Endothelial cell (in vitro differentiated cells): ENCODE measurements around the gene JSRP1. TPM values are rescaled to one million over a fixed set of nuclear protein-coding genes. Genes with fewer than 3 reads are reported as not detected.

Source experiments
- DNase-seq: peaks from one replicate; pipeline ENCODE4 v3.0.0; 2021; ENCODE audit warnings: low spot score
- H3K27ac Mint-ChIP-seq: one replicate; pipeline ENCODE4 v1.8.0; 2021; ENCODE audit warnings: mixed read lengths, inconsistent platforms; ENCODE audit not compliant: unreplicated experiment
- H3K27me3 Mint-ChIP-seq: one replicate; pipeline ENCODE4 v1.8.0; 2021; ENCODE audit warnings: mild to moderate bottlenecking, moderate library complexity, mixed read lengths, inconsistent platforms; ENCODE audit not compliant: unreplicated experiment
- H3K36me3 Mint-ChIP-seq: one replicate; pipeline ENCODE4 v1.8.0; 2021; ENCODE audit warnings: mild to moderate bottlenecking, low read depth, mixed read lengths, inconsistent platforms; ENCODE audit not compliant: unreplicated experiment
- H3K4me1 Mint-ChIP-seq: one replicate; pipeline ENCODE4 v1.8.0; 2021; ENCODE audit warnings: mild to moderate bottlenecking, mixed read lengths, inconsistent platforms; ENCODE audit not compliant: unreplicated experiment
- H3K4me3 Mint-ChIP-seq: one replicate; pipeline ENCODE4 v1.8.0; 2021; ENCODE audit warnings: mild to moderate bottlenecking, mixed read lengths, inconsistent platforms; ENCODE audit not compliant: unreplicated experiment
- H3K9me3 Mint-ChIP-seq: one replicate; pipeline ENCODE4 v1.8.0; 2021; ENCODE audit warnings: mixed read lengths, inconsistent platforms; ENCODE audit not compliant: unreplicated experiment
- CTCF ChIP-seq: fragments of 200-600 bp; sonication (generic); IDR thresholded peaks from one replicate; pipeline ENCODE4 v1.5.0; 2021; ENCODE audit warnings: antibody characterized with exemption; ENCODE audit not compliant: unreplicated experiment
- total RNA-seq: library from RNA; stranded (reverse); fragmentation: NEBNext Ultra II Directional; extraction: Animal tissue kit (Norgen Biotek cat#: 25700); gene quantifications from one replicate; pipeline ENCODE4 v1.2.1, GENCODE V29; 2021; ENCODE audit not compliant: unreplicated experiment

JSRP1 gene
- total RNA-seq, 1 donor from 2014 or later: not detected

GRCh38 chr19:2290441-2291184, 34.4 kb upstream of the JSRP1 start:
- peaks cover 11% of the 10 kb centered on the region for H3K27me3 Mint-ChIP-seq
- H3K9me3 Mint-ChIP-seq: no peaks in the 10 kb centered on the region
- TF ChIP-seq CTCF: no peak
- H3K27ac Mint-ChIP-seq: no peak overlapping the region
- no peak for DNase-seq
- H3K4me1 Mint-ChIP-seq: peaks cover 7% of the 10 kb centered on the region
- no peak overlapping the region for H3K4me3 Mint-ChIP-seq
- no peaks in the 10 kb centered on the region for H3K36me3 Mint-ChIP-seq

- no peak for DNase-seq
- Mint-ChIP-seq H3K4me3 (no peak overlapping the region), H3K27me3 (peaks cover 11% of the 10 kb centered on the region), H3K36me3 (no peaks in the 10 kb centered on the region), H3K27ac (no peak overlapping the region), H3K9me3 (no peaks in the 10 kb centered on the region), H3K4me1 (peaks cover 7% of the 10 kb centered on the region)
- TF ChIP-seq CTCF: no peak
Measured at GRCh38 chr19:2289714-2290435, 33.7 kb upstream of the JSRP1 start.

DNA sequence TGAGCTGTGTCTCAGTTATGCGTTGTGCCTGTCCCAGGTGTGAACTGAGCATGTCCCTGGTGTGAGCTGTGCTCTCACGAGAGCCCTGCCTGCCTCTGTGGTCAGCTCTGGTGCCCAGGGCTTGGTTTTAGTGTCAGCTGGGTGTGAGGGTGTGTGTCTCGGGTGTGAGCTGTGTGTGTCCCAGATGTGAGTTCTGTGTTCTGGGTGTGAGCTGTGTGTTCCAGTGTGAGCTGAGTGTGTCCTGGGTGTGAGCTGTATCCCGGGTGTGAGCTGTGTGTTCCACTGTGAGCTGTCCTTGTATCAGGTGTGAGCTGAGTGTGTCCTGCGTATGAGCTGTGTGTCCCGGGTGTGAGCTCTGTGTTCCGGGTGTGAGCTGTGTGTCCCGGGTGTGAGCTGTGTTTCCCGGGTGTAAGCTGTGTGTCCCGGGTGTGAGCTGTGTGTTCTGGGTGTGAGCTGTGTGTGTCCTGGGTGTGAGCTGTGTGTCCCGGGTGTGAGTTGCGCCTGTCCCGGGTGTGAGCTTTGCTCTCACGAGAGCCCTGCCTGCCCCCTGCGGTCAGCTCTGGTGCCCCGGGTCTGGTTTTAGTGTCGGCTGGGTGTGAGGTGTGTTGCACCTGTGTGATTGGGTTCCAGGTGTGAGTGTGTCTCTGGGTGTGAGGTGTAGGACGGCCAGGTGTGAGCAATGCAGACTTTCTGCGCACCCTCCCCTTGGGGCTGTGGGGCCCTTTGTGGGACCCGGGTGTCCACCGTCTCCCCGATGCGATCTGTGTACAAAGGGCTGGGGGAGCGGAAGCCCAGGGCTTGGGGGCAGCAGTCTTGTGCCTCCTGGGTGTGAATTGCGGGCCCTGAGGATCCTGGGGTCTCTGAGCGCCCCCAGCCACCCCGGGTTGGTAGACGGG, 32.8 kb upstream of the JSRP1 start:
- Mint-ChIP-seq H3K27ac (peak overlapping the region; percentile 39), H3K9me3 (no peaks in the 10 kb centered on the region), H3K4me3 (peak overlapping the region; percentile 11), H3K36me3 (no peaks in the 10 kb centered on the region), H3K4me1 (peaks cover 7% of the 10 kb centered on the region), H3K27me3 (peaks cover 11% of the 10 kb centered on the region)
- no peak for TF ChIP-seq CTCF
- no peak for DNase-seq

DNA sequence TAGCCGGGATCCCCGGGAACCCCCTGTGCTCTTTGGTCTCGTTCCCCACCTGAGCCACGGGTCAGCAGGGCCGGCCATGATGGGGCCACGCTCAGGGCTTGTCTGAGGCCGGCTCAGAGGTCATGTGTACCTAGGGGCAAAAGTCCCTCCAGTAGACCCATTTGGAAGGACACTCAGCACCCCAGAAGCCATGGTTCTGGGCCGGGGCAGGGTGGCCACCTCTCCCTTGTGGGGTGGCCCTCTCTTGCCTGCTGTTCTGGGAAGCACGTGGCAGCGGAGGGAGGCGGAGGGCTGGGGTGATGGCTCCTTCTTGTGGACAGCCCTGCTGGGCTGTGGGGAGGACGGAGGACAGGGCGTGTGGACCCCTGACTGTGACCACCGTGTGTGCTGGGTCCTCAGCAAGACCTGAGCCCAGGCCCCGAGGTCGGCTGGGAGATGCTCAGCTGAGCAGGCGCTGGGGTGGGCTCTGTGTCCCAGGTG, 32.2 kb upstream of the JSRP1 start:
- Mint-ChIP-seq H3K27me3 (peaks cover 11% of the 10 kb centered on the region), H3K27ac (no peak overlapping the region)
- no peak for TF ChIP-seq CTCF

More for the DNA sequence above, 32.2 kb upstream of the JSRP1 start:
- DNase-seq: no peak
- Mint-ChIP-seq H3K36me3 (no peaks in the 10 kb centered on the region), H3K4me1 (peaks cover 7% of the 10 kb centered on the region), H3K9me3 (no peaks in the 10 kb centered on the region), H3K4me3 (no peak overlapping the region)
